ENCODE results near the gene VAMP1.
A peak's percentile ranks its signal among the peaks of the same experiment; 100 is the strongest.
"Not testable (repeated sequence)": the region's sequence is repeated elsewhere in the genome, so short reads cannot be mapped to it uniquely, and the experiment has no call there.

Gene VAMP1

GRCh38 chr12:6469609-6470374, 685 bp downstream of the VAMP1 start:
- H3K4me3 ChIP-seq (ENCODE audit: low read depth, low read length): peak overlapping the region; percentile 89

DNA sequence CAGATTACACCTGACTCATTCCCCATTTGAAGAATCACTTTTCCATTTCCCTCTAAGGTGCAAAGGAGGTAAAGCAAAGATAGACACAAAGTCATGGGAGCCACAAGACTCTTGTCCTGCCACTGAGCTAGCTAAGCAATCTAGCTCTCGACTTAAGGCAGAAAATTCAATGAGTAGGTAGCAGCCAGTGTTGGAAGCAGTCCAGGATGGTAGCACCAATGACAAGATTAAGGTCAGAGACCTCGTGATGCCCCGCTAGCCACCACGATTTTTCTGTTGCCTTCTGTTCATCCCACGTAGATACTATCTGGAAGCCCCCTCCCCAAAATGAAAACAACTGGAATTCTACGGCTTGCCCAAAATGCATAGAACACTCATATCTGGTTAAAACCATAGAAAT, 1.4 kb downstream of the VAMP1 start:
- H3K4me3 ChIP-seq (ENCODE audit: low read depth, low read length): no peak overlapping the region

- H3K4me3 ChIP-seq (ENCODE audit: low read depth, low read length): no peak overlapping the region
Measured at GRCh38 chr12:6468283-6468575, 2.2 kb downstream of the VAMP1 start.

- not testable (repeated sequence) for H3K4me3 ChIP-seq (ENCODE audit: low read depth, low read length)
Measured at GRCh38 chr12:6467571-6468282, 2.8 kb downstream of the VAMP1 start.

DNA sequence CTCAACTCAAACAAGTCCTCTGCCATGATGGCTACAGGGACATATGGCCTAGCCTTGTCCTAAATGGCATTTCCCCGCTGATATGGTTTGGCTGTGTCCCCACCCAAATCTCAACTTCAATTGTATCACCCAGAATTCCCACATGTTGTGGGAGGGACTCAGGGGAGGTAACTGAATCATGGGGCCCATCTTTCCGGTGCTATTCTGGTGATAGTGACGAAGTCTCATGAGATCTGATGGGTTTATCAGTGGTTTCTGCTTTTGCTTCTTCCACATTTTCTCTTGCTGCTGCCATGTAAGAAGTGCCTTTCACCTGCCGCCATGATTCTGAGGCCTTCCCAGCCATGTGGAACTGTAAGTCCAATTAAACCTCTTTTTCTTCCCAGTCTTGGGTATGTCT, 3.7 kb downstream of the VAMP1 start:
- H3K4me3 ChIP-seq (ENCODE audit: low read depth, low read length): not testable (repeated sequence)

DNA sequence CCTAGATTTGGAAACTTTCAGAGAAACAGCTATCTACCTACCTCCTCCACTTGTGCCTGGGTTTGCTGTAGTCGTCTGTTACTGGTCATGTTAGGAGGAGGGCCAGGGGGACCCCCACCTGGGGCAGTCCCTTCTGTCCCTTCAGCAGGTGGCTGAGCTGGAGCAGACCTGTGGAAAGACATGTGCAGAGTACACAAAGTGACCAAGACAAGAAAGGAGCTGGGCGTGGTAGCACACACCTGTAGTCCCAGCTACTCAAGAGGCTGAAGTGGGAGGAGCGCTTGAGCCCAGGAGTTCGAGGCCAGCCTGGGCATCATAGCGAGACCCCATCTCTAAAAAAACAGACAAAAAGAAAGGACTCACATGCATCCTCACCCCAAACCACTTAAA, 4.3 kb downstream of the VAMP1 start:
- no peak overlapping the region for H3K4me3 ChIP-seq (ENCODE audit: low read depth, low read length)

- no peak overlapping the region for H3K4me3 ChIP-seq (ENCODE audit: low read depth, low read length)
Measured at GRCh38 chr12:6465467-6466183, 4.9 kb downstream of the VAMP1 start.

DNA sequence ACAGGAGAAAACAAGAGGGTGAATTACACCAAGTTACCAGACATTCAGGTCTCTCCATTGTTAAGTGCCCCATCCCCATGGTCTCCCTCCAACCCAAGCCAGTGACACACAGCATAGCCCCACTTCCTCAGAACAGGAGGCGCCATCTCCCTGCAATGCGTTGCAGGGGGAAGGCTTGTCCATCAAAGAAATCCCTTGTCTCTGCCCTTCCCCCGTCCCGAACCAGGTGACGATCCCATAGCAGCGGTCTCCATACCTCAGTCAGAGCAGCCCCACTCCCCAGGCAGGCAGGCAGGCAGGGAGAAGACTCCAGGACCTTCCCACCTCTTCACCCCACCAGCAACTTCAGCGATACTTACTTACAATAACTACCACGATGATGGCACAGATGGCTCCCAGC, 5.9 kb downstream of the VAMP1 start:
- H3K4me3 ChIP-seq (ENCODE audit: low read depth, low read length): no peak overlapping the region

DNA sequence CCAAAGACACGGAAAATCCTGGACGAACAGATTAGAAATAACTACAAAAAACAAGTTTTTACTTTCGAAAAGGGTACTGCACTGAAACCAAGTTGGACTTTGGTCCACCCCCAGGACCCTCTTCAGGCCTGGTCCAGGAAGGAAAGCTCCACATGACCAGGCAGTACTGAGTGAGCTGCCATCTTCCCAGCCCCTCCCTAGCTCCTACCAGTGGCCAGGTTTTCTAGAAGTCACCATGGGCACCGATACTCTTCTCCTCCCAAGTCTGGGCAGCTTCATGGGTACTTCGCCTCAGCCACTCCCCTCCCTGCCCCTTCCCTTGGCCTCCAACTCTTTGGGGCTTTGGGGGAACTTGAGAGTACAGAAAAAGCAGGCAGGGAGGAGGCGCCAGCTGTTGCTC, 6.6 kb downstream of the VAMP1 start:
- H3K4me3 ChIP-seq (ENCODE audit: low read depth, low read length): no peak overlapping the region

DNA sequence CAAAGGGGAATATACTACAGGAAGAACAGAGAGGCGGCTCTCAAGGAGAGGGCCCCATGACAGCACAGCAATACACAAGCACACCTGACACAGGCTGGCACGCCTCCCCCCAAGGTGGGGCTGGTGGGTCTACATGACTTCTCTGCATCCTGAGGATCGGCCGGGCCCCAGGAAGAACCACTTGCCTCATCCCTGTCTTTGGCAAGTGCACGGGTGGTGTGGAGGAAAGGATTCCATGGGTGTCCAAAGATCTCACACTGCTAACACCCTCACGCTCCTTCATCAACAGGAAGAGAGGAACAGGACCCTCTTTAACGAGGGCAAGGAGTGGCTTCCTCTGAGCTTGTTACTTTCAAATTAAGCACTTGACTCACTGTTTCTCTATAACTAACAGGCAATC, 7.3 kb downstream of the VAMP1 start:
- no peak overlapping the region for H3K4me3 ChIP-seq (ENCODE audit: low read depth, low read length)

- no peak overlapping the region for H3K4me3 ChIP-seq (ENCODE audit: low read depth, low read length)
Measured at GRCh38 chr12:6462234-6462995, 8.1 kb downstream of the VAMP1 start.

DNA sequence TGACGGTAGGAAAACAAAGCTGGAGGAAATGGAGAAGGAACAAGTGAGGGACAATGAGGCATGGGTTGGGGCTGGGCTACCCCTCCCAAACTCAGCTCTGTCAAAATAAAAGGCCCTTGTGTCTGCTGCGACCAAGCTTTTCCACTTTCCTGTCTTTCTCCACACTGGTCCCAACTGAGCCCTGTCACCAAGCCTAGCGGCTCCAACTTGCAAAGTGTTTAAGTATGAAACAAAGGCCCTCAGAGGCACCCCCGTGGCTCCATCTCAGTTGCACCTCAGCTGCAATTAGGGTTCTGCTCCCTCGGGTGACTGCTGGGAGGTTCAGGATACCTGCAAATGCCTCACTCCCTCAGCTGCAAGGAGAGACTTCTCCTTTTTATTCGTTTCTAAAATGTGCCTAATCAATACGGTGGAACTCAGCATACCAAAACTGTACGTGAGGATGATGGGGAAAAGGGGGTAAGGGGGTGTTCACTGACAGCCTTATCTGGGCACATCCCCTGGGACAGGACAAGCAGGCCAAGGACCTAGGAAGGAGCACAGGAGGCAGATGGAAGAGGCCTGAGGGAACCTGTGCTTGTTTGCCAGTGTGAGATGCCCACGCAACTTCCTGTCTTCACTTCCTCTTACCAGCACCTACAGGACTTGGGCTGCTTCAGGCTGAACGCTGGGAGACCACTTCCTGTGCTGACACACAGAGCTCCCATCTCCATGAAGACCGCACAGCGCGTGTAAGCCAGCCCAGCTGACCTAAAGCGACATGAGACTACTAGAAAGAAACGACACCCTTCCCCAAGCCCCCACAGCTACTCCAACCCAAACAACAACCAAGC, 8.9 kb downstream of the VAMP1 start:
- H3K4me3 ChIP-seq (ENCODE audit: low read depth, low read length): no peak overlapping the region

- H3K4me3 ChIP-seq (ENCODE audit: low read depth, low read length): no peak overlapping the region
Measured at GRCh38 chr12:6460751-6461371, 9.6 kb downstream of the VAMP1 start.

- H3K4me3 ChIP-seq (ENCODE audit: low read depth, low read length): no peak overlapping the region
Measured at GRCh38 chr12:6459004-6459337, 11.5 kb downstream of the VAMP1 start.

- H3K4me3 ChIP-seq (ENCODE audit: low read depth, low read length): no peak overlapping the region
Measured at GRCh38 chr12:6458281-6459003, 12.0 kb downstream of the VAMP1 start.

DNA sequence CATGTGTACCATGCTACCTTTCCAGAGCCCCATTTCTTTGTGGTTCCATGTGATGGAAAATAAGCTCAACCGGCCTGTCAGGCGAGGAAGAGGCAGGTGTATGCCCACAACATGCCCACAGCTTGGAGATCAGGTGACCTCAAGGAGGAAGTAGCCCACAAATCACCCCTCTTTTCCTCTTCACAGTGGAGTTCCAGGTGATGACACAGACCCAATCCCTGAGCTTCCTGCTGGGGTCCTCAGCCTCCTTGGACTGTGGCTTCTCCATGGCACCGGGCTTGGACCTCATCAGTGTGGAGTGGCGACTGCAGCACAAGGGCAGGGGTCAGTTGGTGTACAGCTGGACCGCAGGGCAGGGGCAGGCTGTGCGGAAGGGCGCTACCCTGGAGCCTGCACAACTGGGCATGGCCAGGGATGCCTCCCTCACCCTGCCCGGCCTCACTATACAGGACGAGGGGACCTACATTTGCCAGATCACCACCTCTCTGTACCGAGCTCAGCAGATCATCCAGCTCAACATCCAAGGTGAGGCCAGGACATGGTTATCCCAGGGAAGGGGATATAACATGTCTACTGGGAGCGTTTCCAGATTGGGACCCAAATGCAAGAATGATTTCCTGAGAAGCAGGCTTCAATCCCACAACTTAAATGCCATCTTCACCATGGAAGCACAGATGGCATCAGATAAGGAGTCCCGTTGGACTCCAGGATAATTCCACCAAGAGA, 13.1 kb downstream of the VAMP1 start:
- no peak overlapping the region for H3K4me3 ChIP-seq (ENCODE audit: low read depth, low read length)

DNA sequence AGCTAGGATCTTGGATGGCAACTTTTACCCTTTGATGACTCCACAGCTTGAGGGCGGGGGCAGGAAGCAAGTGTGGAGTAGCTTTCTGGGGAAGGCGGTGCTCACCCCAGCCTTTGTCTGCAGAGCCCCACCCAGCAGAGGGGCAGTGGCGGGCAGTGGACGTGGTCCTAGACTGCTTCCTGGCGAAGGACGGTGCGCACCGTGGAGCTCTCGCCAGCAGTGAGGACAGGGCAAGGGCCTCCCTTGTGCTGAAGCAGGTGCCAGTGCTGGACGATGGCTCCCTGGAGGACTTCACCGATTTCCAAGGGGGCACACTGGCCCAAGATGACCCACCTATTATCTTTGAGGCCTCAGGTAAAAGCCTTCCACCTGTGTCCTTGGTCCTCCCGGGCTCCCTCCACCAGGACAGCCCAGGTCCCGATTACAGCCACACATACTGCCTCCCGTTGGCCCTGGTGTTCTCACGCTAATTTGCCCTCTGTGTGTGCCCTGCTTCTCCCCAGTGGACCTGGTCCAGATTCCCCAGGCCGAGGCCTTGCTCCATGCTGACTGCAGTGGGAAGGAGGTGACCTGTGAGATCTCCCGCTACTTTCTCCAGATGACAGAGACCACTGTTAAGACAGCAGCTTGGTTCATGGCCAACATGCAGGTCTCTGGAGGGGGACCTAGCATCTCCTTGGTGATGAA, 17.4 kb downstream of the VAMP1 start:
- no peak overlapping the region for H3K4me3 ChIP-seq (ENCODE audit: low read depth, low read length)

- peak overlapping the region; percentile 4 for H3K4me3 ChIP-seq (ENCODE audit: low read depth, low read length)
Measured at GRCh38 chr12:6452245-6452943, 18.1 kb downstream of the VAMP1 start.
